Endodermal cell (in vitro differentiated cells): ENCODE results near the gene XXYLT1. TPM values are rescaled to one million over a fixed set of nuclear protein-coding genes. Genes with fewer than 3 reads are reported as not detected.

Experiments used
- DNase-seq: peaks from one replicate; pipeline ENCODE4 v3.0.0-alpha.2; 2017
- H3K27ac ChIP-seq: 2 replicates; pipeline ENCODE4 v1.5.1; 2013; ENCODE audit warnings: mild to moderate bottlenecking, low read depth, low read length, moderate library complexity
- H3K27me3 ChIP-seq: 2 replicates; pipeline ENCODE4 v1.6.1; 2013; ENCODE audit warnings: mild to moderate bottlenecking, low read length, moderate library complexity; ENCODE audit not compliant: insufficient read depth, control insufficient read depth, poor library complexity, severe bottlenecking
- H3K36me3 ChIP-seq: 2 replicates; pipeline ENCODE4 v1.7.0; 2013; ENCODE audit warnings: mild to moderate bottlenecking, low read length, moderate library complexity; ENCODE audit not compliant: control insufficient read depth, insufficient read depth
- H3K4me1 ChIP-seq: one replicate; pipeline ENCODE4 v1.7.0; 2013; ENCODE audit warnings: low read length; ENCODE audit not compliant: control insufficient read depth, insufficient read depth
- H3K4me3 ChIP-seq: 2 replicates; pipeline ENCODE4 v1.5.1; 2013; ENCODE audit warnings: mild to moderate bottlenecking, low read length, moderate library complexity
- H3K9ac ChIP-seq: 2 replicates; pipeline ENCODE4 v1.6.1; 2013; ENCODE audit warnings: mild to moderate bottlenecking, low read length, moderate library complexity; ENCODE audit not compliant: poor library complexity, severe bottlenecking; ENCODE audit errors: extremely low read depth
- H3K9me3 ChIP-seq: 2 replicates; pipeline ENCODE4 v1.6.1; 2013; ENCODE audit warnings: mild to moderate bottlenecking, low read length, moderate library complexity; ENCODE audit not compliant: control insufficient read depth
- H3K27ac Mint-ChIP-seq: 2 replicates; pipeline ENCODE4 v1.8.0; 2020; ENCODE audit warnings: mixed read lengths
- H3K27me3 Mint-ChIP-seq: 2 replicates; pipeline ENCODE4 v1.8.0; 2021; ENCODE audit warnings: mild to moderate bottlenecking, mixed read lengths; ENCODE audit not compliant: insufficient read depth
- H3K36me3 Mint-ChIP-seq: 2 replicates; pipeline ENCODE4 v1.8.0; 2020; ENCODE audit warnings: low read depth, mixed read lengths
- H3K4me1 Mint-ChIP-seq: 2 replicates; pipeline ENCODE4 v1.8.0; 2020; ENCODE audit warnings: mixed read lengths
- H3K4me3 Mint-ChIP-seq: 2 replicates; pipeline ENCODE4 v1.8.0; 2020; ENCODE audit warnings: mild to moderate bottlenecking, moderate library complexity, mixed read lengths
- H3K9me3 Mint-ChIP-seq: 2 replicates; pipeline ENCODE4 v1.8.0; 2020; ENCODE audit warnings: mild to moderate bottlenecking, mixed read lengths
- WGBS, 2 experiments: methylation state at CpG; one replicate each; pipeline versions ENCODE4 v1.1.5 to v1.1.7; 2013; ENCODE audit warnings: missing lambda C conversion rate in 2 of 2, mixed read lengths in 1 of 2; ENCODE audit not compliant: insufficient coverage in 1 of 2, insufficient read length in 1 of 2; 5-methylcytosine and 5-hydroxymethylcytosine counted together
- total RNA-seq, 2 donors: library from RNA; stranded (reverse); fragmentation: NEBNext Ultra II Directional in 1 of 2; extraction: Animal tissue kit (Norgen Biotek cat#: 25700) in 1 of 2; gene quantifications; 2 replicates in 1 of 2; 3 replicates in 1 of 2; pipeline ENCODE4 v1.2.1, GENCODE V29; 2021
- TF ChIP-seq, protein P1 (sequence below): fragments of 200-600 bp; sonication (generic); conservative IDR thresholded peaks from 2 replicates; pipeline ENCODE4 v1.5.0; 2021; ENCODE audit warnings: antibody characterized with exemption, mild to moderate bottlenecking

The XXYLT1 gene
- total RNA-seq, 2 donors from 2014 or later = 35.5 to 38.3 TPM

DNA sequence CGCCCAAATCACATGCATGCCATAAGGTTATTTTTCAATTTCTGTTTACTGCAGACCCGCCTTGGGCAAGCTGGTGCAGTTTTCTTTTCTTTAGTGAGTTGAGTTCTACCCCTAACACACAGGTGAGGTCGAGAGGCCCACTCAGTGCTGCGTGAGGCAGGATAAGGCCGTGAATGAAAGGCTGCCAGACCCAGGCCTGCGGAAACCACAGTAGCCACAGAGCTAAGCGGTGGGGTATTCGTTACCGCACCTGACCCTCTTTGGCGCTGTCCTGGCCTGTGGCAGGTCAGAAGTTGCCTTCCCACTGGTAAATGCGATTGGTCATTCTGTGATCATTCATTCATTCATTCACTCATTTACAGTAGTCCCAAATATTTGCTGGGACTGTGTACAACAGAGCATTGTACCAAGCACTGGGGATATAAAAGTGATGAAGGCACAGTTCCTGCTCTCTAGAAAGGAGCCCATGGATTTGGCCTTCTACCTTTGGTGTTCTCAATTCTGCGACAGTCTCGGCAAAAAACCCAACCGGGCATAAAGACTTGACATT is 144.8 kb downstream of the XXYLT1 start:
- H3K4me1 ChIP-seq = no peaks in the 10 kb centered on the region

DNA sequence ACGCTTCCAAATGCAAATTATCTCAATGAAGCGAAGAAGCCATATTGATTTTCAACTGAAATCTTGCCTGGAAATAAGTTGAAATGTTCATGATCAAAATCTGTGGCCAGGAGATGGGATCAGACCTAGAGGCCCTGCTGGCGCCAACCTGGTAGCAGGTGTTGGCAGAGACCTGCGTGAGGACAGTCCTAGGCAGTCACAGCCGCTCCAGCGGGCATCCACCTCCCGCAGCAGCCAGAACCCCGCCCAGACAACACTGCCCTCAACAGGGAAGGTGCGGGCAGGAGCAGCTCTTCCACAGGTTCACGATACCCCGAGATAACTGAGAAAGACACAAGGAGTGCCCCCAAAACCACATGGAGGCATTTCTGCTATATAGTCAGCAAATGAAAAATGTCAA is 145.3 kb downstream of the XXYLT1 start:
- TF ChIP-seq, protein P1, sequence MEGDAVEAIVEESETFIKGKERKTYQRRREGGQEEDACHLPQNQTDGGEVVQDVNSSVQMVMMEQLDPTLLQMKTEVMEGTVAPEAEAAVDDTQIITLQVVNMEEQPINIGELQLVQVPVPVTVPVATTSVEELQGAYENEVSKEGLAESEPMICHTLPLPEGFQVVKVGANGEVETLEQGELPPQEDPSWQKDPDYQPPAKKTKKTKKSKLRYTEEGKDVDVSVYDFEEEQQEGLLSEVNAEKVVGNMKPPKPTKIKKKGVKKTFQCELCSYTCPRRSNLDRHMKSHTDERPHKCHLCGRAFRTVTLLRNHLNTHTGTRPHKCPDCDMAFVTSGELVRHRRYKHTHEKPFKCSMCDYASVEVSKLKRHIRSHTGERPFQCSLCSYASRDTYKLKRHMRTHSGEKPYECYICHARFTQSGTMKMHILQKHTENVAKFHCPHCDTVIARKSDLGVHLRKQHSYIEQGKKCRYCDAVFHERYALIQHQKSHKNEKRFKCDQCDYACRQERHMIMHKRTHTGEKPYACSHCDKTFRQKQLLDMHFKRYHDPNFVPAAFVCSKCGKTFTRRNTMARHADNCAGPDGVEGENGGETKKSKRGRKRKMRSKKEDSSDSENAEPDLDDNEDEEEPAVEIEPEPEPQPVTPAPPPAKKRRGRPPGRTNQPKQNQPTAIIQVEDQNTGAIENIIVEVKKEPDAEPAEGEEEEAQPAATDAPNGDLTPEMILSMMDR = no peak
- H3K27ac ChIP-seq = no peak overlapping the region
- Mint-ChIP-seq H3K36me3 (no peaks in the 10 kb centered on the region), H3K27me3 (no peaks in the 10 kb centered on the region), H3K9me3 (no peaks in the 10 kb centered on the region), H3K4me1 (peaks cover 9% of the 10 kb centered on the region), H3K4me3 (no peak overlapping the region), H3K27ac (no peak overlapping the region)
- WGBS, 2 experiments = 82 to 93% methylated on average over 5 to 11 of the region's 11 CpGs
- no peak overlapping the region for H3K4me3 ChIP-seq
- no peaks in the 10 kb centered on the region for H3K4me1 ChIP-seq
- no peaks in the 10 kb centered on the region for H3K27me3 ChIP-seq
- no peak overlapping the region for H3K9ac ChIP-seq
- H3K36me3 ChIP-seq = peaks cover 10% of the 10 kb centered on the region
- DNase-seq = no peak
- peaks cover 3% of the 10 kb centered on the region for H3K9me3 ChIP-seq

More for the DNA sequence above, 144.8 kb downstream of the XXYLT1 start:
- no peaks in the 10 kb centered on the region for H3K27me3 ChIP-seq
- Mint-ChIP-seq H3K27ac (no peak overlapping the region), H3K27me3 (no peaks in the 10 kb centered on the region), H3K36me3 (no peaks in the 10 kb centered on the region), H3K4me1 (peaks cover 9% of the 10 kb centered on the region), H3K9me3 (no peaks in the 10 kb centered on the region), H3K4me3 (no peak overlapping the region)
- peaks cover 10% of the 10 kb centered on the region for H3K36me3 ChIP-seq
- TF ChIP-seq, protein P1 = no peak
- DNase-seq = no peak
- H3K27ac ChIP-seq = no peak overlapping the region
- no peak overlapping the region for H3K9ac ChIP-seq
- WGBS, 2 experiments = 94 to 95% methylated on average over 5 to 14 of the region's 14 CpGs
- H3K9me3 ChIP-seq = peaks cover 3% of the 10 kb centered on the region
- H3K4me3 ChIP-seq = no peak overlapping the region

DNA sequence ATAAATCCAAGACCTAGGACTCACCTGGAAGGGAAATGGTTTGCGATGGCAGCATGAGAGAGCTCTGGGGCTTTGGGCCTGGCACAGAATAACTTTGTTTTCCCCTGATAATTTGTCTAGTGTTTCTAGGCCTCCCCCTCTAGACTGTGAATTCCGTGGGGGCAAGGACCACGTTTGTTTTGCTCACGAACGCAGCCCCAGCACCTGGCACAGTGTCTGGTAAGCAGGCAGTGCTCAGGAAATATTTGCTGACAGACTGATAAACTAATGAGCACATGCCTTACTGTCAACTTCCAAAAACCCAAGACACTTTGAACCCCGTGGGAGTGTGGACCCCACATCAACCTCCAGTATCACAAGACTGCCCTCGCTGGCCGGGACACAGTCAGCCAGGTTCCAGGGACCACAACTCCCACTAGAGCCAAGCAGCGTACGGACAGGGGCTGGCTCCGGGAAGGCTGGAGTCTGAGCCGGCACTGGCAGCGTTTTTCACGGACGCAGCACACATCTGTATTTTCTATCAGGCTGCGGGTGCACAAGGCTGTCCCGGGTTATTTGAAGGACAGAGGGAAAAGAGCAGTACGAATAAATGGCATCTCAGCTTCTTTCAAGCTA is 146.5 kb downstream of the XXYLT1 start:
- no peaks in the 10 kb centered on the region for H3K27me3 Mint-ChIP-seq

More for the DNA sequence above, 146.5 kb downstream of the XXYLT1 start:
- Histone ChIP-seq H3K27ac (no peak overlapping the region), H3K9ac (no peak overlapping the region), H3K4me1 (peaks cover 5% of the 10 kb centered on the region), H3K9me3 (peaks cover 3% of the 10 kb centered on the region), H3K36me3 (peaks cover 10% of the 10 kb centered on the region), H3K4me3 (no peak overlapping the region), H3K27me3 (no peaks in the 10 kb centered on the region)
- no peak for DNase-seq
- WGBS, 2 experiments = 93% methylated on average over 14 to 17 of the region's 18 CpGs
- TF ChIP-seq, protein P1 = no peak
- no peaks in the 10 kb centered on the region for H3K9me3 Mint-ChIP-seq
- peak overlapping the region; percentile 59 for H3K27ac Mint-ChIP-seq
- H3K36me3 Mint-ChIP-seq = no peaks in the 10 kb centered on the region
- H3K4me3 Mint-ChIP-seq = no peak overlapping the region
- H3K4me1 Mint-ChIP-seq = peaks cover 14% of the 10 kb centered on the region
